HG03097 (cell line): ENCODE measurements around the gene ZSWIM6.

Experiments
- ATAC-seq: cut with Tn5 transposase; IDR thresholded peaks from one replicate; pipeline ENCODE4 v1.9.1; 2021; ENCODE audit not compliant: unreplicated experiment, low FRiP score

The ZSWIM6 gene

GRCh38 chr5:61468483-61468865, 136.4 kb downstream of the ZSWIM6 start:
- ATAC-seq: no peak

DNA sequence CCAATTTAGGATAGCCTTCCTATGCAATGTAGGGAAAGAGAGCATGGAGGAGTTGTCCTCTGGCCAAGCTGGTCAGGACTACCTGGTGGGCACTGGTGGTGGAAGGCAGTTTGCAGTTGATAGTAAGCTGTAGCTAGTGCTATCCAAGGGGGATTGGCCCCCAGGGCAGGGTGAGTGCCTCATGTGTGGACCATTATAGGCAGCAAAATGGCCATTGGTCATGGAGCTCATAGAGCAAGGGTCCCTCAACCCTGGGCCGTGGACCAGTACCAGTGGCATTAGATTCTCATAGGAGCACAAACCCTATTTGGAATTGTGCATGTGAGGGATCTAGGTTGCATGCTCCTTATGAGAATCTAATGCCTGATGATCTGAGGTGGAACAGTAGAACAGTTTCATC, 139.3 kb downstream of the ZSWIM6 start:
- no peak for ATAC-seq

GRCh38 chr5:61472172-61472958, 140.3 kb downstream of the ZSWIM6 start:
- no peak for ATAC-seq

DNA sequence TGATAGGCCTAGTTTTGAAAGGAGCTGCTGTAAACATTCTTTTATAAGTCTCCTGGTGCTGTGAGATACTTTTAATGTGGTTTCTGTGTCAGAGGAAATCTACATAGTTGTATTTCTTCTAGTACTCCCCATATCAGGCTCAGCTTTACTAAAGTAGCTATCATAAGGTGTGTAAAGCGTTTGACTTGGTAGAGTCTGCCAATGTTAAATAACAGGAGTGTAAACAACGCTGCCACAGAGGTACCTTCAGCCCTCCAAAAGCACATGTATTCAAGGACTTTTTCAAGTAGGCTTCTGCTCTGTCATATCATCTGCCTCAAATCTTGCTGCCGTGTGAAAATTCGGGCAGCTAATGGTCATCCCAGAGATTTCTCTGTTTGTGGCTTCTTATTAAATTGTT, 142.7 kb downstream of the ZSWIM6 start:
- ATAC-seq: no peak

GRCh38 chr5:61477788-61478187, 145.7 kb downstream of the ZSWIM6 start:
- ATAC-seq: no peak

DNA sequence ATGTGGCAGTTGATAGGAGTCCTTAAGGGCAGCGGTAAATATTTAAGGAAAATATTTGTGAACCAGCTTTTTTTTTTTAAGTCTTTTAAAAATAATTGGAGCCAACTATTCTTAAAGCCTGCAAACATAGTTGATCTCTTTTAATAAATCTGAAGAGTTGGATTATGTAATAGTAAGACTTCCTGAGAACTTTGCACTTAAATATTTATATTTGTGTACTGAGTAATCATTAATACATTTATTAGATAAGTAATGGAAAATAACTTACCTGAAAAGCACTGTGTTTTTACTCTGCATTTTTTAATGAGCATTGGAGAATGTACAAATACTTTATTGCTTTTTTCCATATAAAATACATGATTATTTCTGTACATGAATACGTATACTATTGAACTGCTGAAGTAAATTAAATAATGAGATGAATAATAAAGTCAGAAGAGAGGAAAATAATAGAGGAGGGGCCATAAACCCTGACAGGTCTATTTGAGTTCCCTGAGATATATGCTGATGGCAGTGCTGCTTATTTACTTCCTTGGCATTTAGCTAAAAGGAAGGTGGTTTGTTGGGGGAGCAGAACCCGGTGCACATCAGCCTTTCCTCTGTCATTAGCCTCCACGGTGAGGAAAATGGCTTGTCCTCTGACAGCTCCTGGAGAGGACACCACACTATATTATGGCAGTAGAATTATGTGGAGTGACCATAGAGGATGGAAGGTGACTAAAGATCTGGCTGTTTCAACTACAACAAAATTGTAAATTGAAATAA, 148.0 kb downstream of the ZSWIM6 start:
- no peak for ATAC-seq

DNA sequence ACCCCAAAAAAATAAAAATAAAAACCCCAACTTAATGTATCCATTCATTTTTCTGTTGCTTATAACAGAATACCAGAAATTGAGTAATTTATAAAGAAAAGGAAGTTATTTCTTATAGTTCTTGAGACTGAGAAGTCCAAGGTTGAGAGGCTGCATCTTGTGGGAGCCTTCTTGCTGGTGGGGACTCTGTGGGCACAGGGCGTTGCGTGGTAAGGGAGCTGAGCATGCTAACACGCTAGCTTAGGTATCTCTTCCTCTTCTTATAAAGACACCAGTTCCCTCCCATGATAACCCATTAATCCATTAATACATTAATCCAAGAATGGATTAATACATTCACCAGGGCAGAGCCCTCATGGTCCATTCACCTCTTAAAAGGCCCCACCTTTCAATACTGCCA, 150.9 kb downstream of the ZSWIM6 start:
- ATAC-seq: no peak

GRCh38 chr5:61486476-61486875, 154.4 kb downstream of the ZSWIM6 start:
- ATAC-seq: no peak

- no peak for ATAC-seq
Observed at GRCh38 chr5:61489574-61489973, 157.5 kb downstream of the ZSWIM6 start.

DNA sequence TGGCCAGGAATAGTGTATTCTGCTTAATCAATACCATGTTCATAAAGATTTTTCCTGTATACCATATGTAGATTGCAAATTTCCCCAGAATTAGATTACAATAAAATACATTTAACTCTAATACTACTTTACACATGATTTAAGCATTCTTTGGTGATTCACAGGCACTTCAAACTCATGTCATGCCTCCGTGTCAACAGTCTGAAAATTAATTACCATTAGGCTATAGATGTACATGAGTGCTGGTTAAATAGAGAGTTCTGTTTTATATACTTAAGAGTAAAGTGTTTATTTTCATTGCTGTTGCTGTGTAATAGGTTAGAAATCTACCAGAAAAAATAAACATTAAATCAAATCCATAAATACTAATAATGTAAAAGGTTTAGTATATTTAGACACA, 159.8 kb downstream of the ZSWIM6 start:
- no peak for ATAC-seq

DNA sequence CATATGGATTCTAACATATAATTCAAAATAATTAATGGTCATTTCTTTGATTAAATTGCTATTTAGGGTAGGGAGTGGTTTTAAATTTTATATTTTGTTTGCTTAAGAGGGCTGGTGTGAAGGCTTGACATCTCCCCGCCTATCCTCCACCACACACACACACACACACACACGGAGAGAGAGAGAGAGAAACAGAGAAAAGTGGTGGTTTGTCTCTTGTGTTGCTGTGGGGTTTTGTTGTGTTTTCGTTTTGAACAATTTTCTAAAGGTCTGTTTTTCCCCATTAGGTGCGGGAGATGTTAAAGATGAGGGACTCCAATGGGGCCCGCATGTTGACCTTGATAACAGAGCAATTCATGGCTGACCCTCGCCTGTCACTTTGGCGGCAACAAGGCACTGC, 161.9 kb downstream of the ZSWIM6 start:
- ATAC-seq: no peak

GRCh38 chr5:61496446-61496845, 164.4 kb downstream of the ZSWIM6 start:
- no peak for ATAC-seq

- no peak for ATAC-seq
Observed at GRCh38 chr5:61496860-61497259, 164.8 kb downstream of the ZSWIM6 start.

DNA sequence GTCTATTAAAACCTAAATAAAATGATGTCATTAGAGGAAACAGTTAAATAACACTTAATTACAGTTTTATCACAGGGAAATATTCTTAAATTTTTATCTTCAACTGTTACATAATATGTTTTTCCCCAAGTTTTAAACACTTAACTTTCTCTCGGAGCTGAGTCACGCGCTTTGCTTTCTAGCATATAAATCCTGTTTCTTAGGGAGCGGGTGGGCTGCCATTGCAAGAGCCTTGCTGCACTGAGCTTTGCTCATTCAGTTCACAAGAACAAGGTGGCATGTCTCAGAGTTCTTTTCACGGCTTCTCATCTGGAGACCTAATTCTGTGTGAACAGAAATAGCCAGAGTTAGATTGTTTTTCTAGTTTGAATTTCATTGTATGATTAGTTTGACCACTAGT, 166.1 kb downstream of the ZSWIM6 start:
- ATAC-seq: no peak

DNA sequence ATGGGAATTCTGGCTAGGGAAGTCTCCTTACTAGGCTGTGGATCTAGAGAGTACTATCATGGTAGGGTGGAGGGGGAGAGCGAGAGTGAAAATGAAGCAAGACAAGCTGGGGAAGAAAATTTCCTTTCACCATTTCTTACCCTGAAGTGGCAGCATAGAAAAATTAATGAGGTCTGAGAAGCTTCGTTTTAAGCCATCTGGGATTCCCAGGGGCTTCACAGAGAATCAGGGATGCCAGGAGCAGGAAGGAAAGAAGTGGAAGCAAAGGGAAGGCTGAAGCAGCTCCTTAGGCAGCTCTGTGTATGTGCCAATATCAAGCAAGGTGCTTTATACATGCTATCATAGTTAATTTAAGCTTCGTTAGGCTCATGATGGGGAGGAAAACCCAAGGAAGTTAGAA, 169.9 kb downstream of the ZSWIM6 start:
- ATAC-seq: no peak

DNA sequence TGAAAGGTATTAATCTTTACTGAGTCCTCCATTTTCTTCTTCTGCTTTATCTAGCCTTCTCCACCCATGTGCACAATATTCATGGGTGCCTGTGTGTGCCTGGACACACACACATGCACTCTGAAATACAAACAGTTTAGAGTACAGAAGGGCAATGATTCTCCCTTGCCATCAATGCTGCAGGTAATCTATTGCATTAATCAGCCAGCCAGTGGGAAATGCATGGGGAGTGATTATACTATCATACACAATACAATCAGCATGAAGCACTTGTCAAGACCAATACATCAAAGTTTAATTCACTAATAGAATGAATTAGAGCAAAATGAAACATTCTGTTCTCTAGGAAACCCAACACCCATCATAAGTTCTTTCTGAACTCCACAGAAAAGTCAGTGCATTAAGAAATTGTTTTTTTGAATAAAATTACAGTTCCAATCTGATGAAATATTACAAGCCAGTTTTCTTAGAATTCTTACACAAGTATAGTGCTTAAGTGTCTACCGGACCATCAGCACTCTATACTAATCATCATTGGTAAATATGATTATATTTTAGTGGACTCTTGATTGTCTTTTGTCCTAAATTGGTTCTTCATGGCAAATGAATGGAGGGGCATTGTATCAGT, 172.2 kb downstream of the ZSWIM6 start:
- ATAC-seq: no peak

GRCh38 chr5:61505281-61505680, 173.2 kb downstream of the ZSWIM6 start:
- ATAC-seq: no peak

GRCh38 chr5:61507232-61507631, 175.2 kb downstream of the ZSWIM6 start:
- ATAC-seq: no peak

- no peak for ATAC-seq
Observed at GRCh38 chr5:61516946-61517345, 184.9 kb downstream of the ZSWIM6 start.

GRCh38 chr5:61519728-61520277, 187.7 kb downstream of the ZSWIM6 start:
- ATAC-seq: no peak

DNA sequence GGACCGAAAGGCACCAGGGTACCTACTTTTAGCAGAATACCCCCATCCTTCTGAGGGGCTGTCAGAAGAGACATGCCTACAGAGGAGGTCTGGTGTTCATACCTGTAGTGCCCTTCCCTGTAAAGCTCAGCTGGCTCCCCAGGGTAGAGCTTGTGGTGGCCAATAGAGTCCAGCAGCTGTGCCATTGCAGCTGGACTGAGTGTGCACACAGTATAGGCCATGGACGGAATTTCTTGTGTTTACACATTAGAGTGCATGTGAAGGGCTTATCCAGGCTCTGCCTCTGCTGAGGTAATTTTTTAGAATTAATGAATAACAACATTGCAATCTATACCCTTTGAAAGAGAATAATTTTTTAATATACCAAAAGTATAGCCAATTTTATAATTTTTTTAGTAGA, 191.0 kb downstream of the ZSWIM6 start:
- ATAC-seq: no peak
